ENCODE measurements around the gene F2RL2.
A peak's percentile ranks its signal among the peaks of the same experiment; 100 is the strongest.

Gene F2RL2

DNA sequence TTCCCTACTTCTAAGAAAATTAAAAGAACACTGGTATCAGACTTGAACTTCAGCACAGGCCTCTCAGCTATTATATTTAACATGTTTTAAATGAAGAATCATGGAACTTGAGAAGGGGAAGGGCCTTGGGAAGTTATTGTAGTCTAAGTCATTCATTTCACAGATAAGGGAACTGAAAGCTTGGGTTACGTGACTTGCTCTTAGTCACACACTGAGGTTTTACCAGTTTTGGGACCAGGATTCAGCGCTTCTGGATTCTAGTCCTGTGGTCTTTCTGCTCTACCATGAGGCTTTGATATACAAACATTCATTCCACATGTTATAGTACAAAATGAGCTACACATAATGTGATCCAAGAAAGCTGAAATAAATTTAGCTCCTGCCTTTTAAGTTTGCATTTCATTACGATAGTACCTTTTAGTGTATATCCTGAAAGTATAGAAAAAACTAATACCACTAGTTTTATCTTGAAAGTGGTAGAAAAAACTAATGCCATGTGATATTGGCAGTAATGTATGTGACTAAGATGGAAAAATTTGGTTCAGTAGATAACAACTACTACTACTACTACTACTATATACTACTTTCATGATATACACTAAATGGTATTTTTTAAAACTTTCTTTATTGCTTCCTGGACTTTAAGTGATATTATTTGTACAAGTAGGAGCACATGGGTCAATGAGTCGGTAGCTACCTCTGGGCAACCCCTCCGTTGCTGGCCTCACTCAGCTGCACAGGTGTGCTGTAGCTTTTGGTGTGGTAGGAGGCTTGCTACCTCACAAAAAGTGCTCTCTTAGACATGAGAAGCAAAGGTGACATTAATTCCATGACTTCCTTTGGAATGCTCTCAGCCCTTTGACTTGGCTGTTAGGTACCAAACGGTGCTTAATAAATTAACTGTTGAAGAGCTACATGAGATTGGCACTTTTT, 40.7 kb downstream of the F2RL2 start:
- Histone ChIP-seq H3F3A (ENCODE audit: insufficient read depth, low read length) (peaks cover 10% of the 10 kb centered on the region; the same call in 1 of the 2 replicates), H3K4me3 (ENCODE audit: low read length) (0 out of 2 replicates have a peak overlapping the region, but pooled peaks have one; percentile 6), H3K4me2 (ENCODE audit: low read depth, low read length) (peak overlapping the region; percentile 48), H4K20me1 (ENCODE audit: insufficient read depth, low read length) (no peaks in the 10 kb centered on the region), H3K36me3 (replicated peaks; ENCODE audit: insufficient read depth, low read length) (no peaks in the 10 kb centered on the region), H3K27me3 (replicated peaks; ENCODE audit: insufficient read depth, low read length) (no peaks in the 10 kb centered on the region), H3K4me1 (ENCODE audit: low read length) (peaks cover 26% of the 10 kb centered on the region), H3K9me3 (replicated peaks; ENCODE audit: insufficient read depth, low read length) (no peaks in the 10 kb centered on the region), H3K9ac (ENCODE audit: low read length) (peak overlapping the region; percentile 8; the same call in 1 of the 2 replicates), H3K27ac (ENCODE audit: low read length) (peak overlapping the region; percentile 75), H2AFZ (ENCODE audit: low read length) (no peak overlapping the region), H3K79me2 (ENCODE audit: low read length) (no peaks in the 10 kb centered on the region), H3K9me2 (replicated peaks; ENCODE audit: insufficient read depth, low read length) (no peaks in the 10 kb centered on the region)
- TF ChIP-seq CTCF (IDR thresholded peaks at IDR 0.05; ENCODE audit: low read length), result no peak
- TF ChIP-seq EZH2phosphoT487 (IDR thresholded peaks at IDR 0.05; ENCODE audit: low read length), result no peak
- no peak for TF ChIP-seq EZH2 (optimal IDR thresholded peaks at IDR 0.05; ENCODE audit: low read depth, low read length)
- peak; percentile 63 for DNase-seq

DNA sequence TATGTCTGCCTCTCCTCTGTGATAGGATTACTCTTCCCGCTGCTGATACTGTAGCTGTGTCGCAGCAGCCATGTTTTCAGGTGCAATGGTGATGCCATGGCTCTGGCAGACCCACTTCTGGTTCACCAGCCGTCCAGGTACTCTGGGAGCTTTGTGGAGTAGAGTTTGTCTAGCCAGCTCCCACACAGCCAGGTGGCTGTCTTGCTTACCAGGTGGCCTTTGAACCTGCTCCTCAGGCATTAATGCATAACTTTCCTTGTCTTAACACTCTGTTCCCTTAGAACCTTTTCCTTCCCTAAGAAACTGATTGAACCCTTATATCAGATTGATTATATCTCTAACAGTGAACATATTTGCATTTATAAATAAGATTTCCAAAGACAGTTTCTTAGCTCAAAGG, 42.2 kb downstream of the F2RL2 start:
- H3K27me3 ChIP-seq (replicated peaks; ENCODE audit: insufficient read depth, low read length), result no peaks in the 10 kb centered on the region
- H3K4me1 ChIP-seq (ENCODE audit: low read length), result peaks cover 26% of the 10 kb centered on the region
- no peak overlapping the region for H3K27ac ChIP-seq (ENCODE audit: low read length)
- H3K79me2 ChIP-seq (ENCODE audit: low read length), result no peaks in the 10 kb centered on the region
- DNase-seq, result no peak
- H3K4me2 ChIP-seq (ENCODE audit: low read depth, low read length), result no peak overlapping the region
- no peak overlapping the region for H2AFZ ChIP-seq (ENCODE audit: low read length)
- no peak for TF ChIP-seq CTCF (IDR thresholded peaks at IDR 0.05; ENCODE audit: low read length)
- no peak for TF ChIP-seq EZH2 (optimal IDR thresholded peaks at IDR 0.05; ENCODE audit: low read depth, low read length)
- H4K20me1 ChIP-seq (ENCODE audit: insufficient read depth, low read length), result no peaks in the 10 kb centered on the region
- H3K4me3 ChIP-seq (ENCODE audit: low read length), result no peak overlapping the region
- H3K9me3 ChIP-seq (replicated peaks; ENCODE audit: insufficient read depth, low read length), result no peaks in the 10 kb centered on the region
- H3K36me3 ChIP-seq (replicated peaks; ENCODE audit: insufficient read depth, low read length), result no peaks in the 10 kb centered on the region
- H3K9ac ChIP-seq (ENCODE audit: low read length), result no peak overlapping the region
- peaks cover 10% of the 10 kb centered on the region; the same call in 1 of the 2 replicates for H3F3A ChIP-seq (ENCODE audit: insufficient read depth, low read length)
- no peaks in the 10 kb centered on the region for H3K9me2 ChIP-seq (replicated peaks; ENCODE audit: insufficient read depth, low read length)

DNA sequence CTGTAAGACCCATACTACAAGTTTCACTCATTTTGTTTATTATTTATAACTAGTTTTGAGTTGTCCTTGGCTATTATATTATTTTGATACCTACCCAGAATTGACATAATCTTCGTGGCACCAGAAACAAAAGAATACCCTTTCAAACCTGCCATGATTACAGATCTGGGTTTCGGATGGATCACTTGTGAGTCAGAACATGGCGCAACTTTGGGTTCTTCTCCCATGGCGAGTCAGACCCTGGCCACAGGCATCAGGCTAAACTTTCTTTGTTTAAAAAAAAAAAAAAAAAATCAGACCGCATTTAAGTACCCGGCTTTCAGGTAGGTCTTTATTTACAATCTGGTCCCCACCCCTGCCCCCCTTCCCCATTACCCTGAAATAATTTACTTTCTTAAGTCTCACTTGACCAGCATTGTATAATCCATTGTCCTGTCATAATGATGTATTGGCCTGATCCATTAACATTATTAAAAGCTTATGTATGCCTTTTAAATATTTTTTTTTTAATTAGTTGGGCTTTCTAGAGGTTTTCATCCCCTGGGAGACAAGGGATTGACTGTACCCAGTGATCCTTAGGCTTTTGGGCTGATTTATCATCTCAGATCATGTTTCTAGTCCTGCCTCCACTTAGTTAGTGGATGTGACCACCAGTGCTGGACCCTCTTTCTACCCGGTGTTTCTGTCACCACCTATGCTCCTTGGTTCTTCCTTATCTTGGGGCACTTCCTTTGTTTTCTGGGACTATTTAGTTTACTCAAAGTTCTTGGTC, 43.9 kb downstream of the F2RL2 start:
- Histone ChIP-seq H3K4me3 (ENCODE audit: low read length) (no peak overlapping the region), H3K27me3 (replicated peaks; ENCODE audit: insufficient read depth, low read length) (no peaks in the 10 kb centered on the region), H3K9me2 (replicated peaks; ENCODE audit: insufficient read depth, low read length) (no peaks in the 10 kb centered on the region), H2AFZ (ENCODE audit: low read length) (no peak overlapping the region), H3K27ac (ENCODE audit: low read length) (no peak overlapping the region), H3K9ac (ENCODE audit: low read length) (no peak overlapping the region), H3K4me2 (ENCODE audit: low read depth, low read length) (no peak overlapping the region), H3F3A (ENCODE audit: insufficient read depth, low read length) (peaks cover 10% of the 10 kb centered on the region; the same call in 1 of the 2 replicates), H3K36me3 (replicated peaks; ENCODE audit: insufficient read depth, low read length) (no peaks in the 10 kb centered on the region; the same call in 1 of the 2 replicates), H3K79me2 (ENCODE audit: low read length) (no peaks in the 10 kb centered on the region), H4K20me1 (ENCODE audit: insufficient read depth, low read length) (no peaks in the 10 kb centered on the region), H3K4me1 (ENCODE audit: low read length) (peaks cover 26% of the 10 kb centered on the region), H3K9me3 (replicated peaks; ENCODE audit: insufficient read depth, low read length) (no peaks in the 10 kb centered on the region)
- no peak for TF ChIP-seq EZH2 (optimal IDR thresholded peaks at IDR 0.05; ENCODE audit: low read depth, low read length)
- no peak for TF ChIP-seq CTCF (IDR thresholded peaks at IDR 0.05; ENCODE audit: low read length)
- TF ChIP-seq EZH2phosphoT487 (IDR thresholded peaks at IDR 0.05; ENCODE audit: low read length), result no peak
- DNase-seq, result no peak

Data from MM.1S (cell line).